BE2C (cell line): ENCODE data around the gene LGALS1.
A peak's percentile ranks its signal among the peaks of the same experiment; 100 is the strongest.
"Not testable (repeated sequence)": the region's sequence is repeated elsewhere in the genome, so short reads cannot be mapped to it uniquely, and the experiment has no call there.

ENCODE experiments used
- DNase-seq: peaks from one replicate; pipeline ENCODE4 v3.0.0-alpha.2; 2020
- H3K27me3 ChIP-seq: fragments of 250-450 bp; sonication (Bioruptor Pico); 2 replicates; pipeline ENCODE4 v1.5.1; 2020; ENCODE audit warnings: mild to moderate bottlenecking
- H3K36me3 ChIP-seq: fragments of 250-450 bp; sonication (Bioruptor Pico); 2 replicates; pipeline ENCODE4 v1.5.1; 2020; ENCODE audit warnings: mild to moderate bottlenecking
- H3K4me1 ChIP-seq: fragments of 250-450 bp; sonication (Bioruptor Pico); 2 replicates; pipeline ENCODE4 v1.5.1; 2020
- H3K4me3 ChIP-seq: 2 replicates; pipeline ENCODE4 v1.5.1; 2011; ENCODE audit warnings: low read depth, low read length
- H3K9me3 ChIP-seq: fragments of 250-450 bp; sonication (Bioruptor Pico); 2 replicates; pipeline ENCODE4 v1.5.1; 2020
- CTCF ChIP-seq: IDR thresholded peaks from 2 replicates; pipeline ENCODE4 v1.5.1; 2012; ENCODE audit warnings: mild to moderate bottlenecking, low read depth, low read length

The LGALS1 gene

GRCh38 chr22:37650463-37651136, 24.8 kb upstream of the LGALS1 start:
- Histone ChIP-seq H3K4me3 (no peak overlapping the region), H3K9me3 (no peaks in the 10 kb centered on the region), H3K4me1 (no peaks in the 10 kb centered on the region), H3K27me3 (no peaks in the 10 kb centered on the region), H3K36me3 (no peaks in the 10 kb centered on the region; the same call in 1 of the 2 replicates)
- no peak for TF ChIP-seq CTCF
- no peak for DNase-seq

- H3K36me3 ChIP-seq, result no peaks in the 10 kb centered on the region; the same call in 1 of the 2 replicates
These were observed 20.7 kb upstream of the LGALS1 start for GRCh38 chr22:37654563-37655251.

GRCh38 chr22:37655252-37655563, 20.2 kb upstream of the LGALS1 start:
- Histone ChIP-seq H3K9me3 (no peaks in the 10 kb centered on the region), H3K27me3 (no peaks in the 10 kb centered on the region), H3K4me1 (peaks cover 4% of the 10 kb centered on the region; the same call in 1 of the 2 replicates), H3K36me3 (no peaks in the 10 kb centered on the region; the same call in 1 of the 2 replicates), H3K4me3 (no peak overlapping the region)
- DNase-seq, result no peak
- no peak for TF ChIP-seq CTCF

More at GRCh38 chr22:37654563-37655251, 20.7 kb upstream of the LGALS1 start:
- Histone ChIP-seq H3K27me3 (no peaks in the 10 kb centered on the region), H3K9me3 (no peaks in the 10 kb centered on the region), H3K4me1 (peaks cover 3% of the 10 kb centered on the region; the same call in 1 of the 2 replicates), H3K4me3 (no peak overlapping the region)
- no peak for DNase-seq
- no peak for TF ChIP-seq CTCF

- H3K9me3 ChIP-seq, H3K27me3 ChIP-seq, H3K36me3 ChIP-seq, H3K4me3 ChIP-seq, DNase-seq: not testable (repeated sequence)
- H3K4me1 ChIP-seq, result peaks cover 10% of the 10 kb centered on the region
These were observed 18.9 kb upstream of the LGALS1 start for GRCh38 chr22:37656583-37656982.

- peaks cover 11% of the 10 kb centered on the region for H3K4me1 ChIP-seq
- DNase-seq, result no peak
- no peak for TF ChIP-seq CTCF
- H3K4me3 ChIP-seq, result peak overlapping the region; percentile 85
- H3K27me3 ChIP-seq, result no peaks in the 10 kb centered on the region
- no peaks in the 10 kb centered on the region for H3K9me3 ChIP-seq
- peaks cover 4% of the 10 kb centered on the region for H3K36me3 ChIP-seq
These were observed 17.8 kb upstream of the LGALS1 start for GRCh38 chr22:37657590-37658132.

- Histone ChIP-seq H3K27me3 (no peaks in the 10 kb centered on the region), H3K4me3 (peak within 1 kb of the TSS; percentile 91), H3K4me1 (peaks cover 11% of the 10 kb centered on the region), H3K36me3 (peaks cover 4% of the 10 kb centered on the region), H3K9me3 (no peaks in the 10 kb centered on the region)
- TF ChIP-seq CTCF, result no peak
- peak; percentile 99 for DNase-seq
These were observed 17.0 kb upstream of the LGALS1 start, which contains the start of gene PDXP for GRCh38 chr22:37658133-37659065. Gene PDXP (plus strand): TSS chr22:37658723. CDS start chr22:37658783, 60 bp downstream.
